ENCODE data around the gene CYP4F3.

DNA sequence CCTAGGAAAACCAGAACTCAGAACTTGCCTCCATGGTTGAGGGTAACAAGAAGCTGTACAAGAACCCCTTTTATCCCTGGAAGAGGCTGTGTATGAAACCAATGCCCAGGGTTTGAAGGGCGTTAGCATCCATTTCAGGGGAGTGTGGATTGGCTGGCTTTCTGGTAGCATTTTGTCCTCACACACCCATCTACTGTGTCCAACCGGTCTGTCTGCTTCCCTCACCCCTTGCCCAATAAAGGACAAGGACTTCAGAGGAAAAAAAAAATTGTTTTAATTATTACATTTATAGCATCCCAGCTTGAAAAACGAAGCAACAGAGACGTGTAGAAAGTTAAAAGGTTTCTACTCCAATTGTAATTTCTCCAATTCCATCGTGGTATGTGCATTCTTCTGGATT is 28.4 kb upstream of the CYP4F3 start:
- TF ChIP-seq EZH2 (IDR thresholded peaks at IDR 0.05; ENCODE audit: insufficient read depth, poor library complexity, severe bottlenecking) (no peak), EZH2phosphoT487 (IDR thresholded peaks at IDR 0.05; ENCODE audit: insufficient read depth, low read depth) (no peak)
